LoVo (cell line): ENCODE measurements around the gene PPP1R14B.

Experiments used
- DNase-seq: peaks from one replicate; pipeline ENCODE4 v3.0.0-alpha.2; 2016; ENCODE audit warnings: low spot score

The PPP1R14B gene

DNA sequence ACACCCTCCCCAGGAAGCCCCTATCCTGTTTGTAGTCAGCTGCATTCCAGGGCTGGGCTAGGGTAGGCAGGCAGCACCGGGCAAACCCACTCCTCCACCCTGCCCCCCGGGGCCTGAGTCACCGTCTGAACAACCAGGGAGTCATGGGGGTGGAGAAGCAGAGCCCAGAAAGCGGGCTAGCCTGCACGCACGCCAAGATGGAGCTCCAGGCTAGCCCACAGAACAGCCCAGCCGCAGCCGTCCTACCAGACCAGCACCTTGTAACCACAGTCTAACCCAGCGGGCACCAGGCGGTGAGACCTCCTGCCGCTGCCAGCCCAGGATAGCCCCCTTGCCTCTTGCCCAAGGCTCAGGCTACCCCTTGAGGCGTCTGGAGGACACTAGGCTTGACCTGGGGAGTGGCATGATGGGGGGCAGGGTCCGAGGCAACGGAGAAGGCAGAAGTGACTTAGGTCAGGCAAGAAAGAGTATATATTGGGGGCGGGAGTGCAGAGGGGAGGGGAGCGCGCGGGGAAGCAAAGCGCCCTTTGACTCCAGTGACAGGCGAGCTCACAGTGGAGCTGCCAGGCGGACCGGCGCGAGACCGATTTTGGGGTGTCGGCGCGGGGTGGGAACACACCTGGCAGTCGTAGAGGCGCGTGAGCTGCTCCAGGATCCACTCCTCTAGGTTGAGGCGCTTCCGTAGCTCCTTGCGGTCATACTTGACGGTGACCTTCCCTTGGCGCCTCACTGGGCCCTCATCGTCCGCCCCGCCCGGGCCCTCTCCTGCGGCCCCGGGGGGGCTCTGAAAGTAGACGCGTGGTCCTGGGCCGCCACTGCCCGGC, 734 bp downstream of the PPP1R14B start:
- peak; percentile 89 for DNase-seq

DNA sequence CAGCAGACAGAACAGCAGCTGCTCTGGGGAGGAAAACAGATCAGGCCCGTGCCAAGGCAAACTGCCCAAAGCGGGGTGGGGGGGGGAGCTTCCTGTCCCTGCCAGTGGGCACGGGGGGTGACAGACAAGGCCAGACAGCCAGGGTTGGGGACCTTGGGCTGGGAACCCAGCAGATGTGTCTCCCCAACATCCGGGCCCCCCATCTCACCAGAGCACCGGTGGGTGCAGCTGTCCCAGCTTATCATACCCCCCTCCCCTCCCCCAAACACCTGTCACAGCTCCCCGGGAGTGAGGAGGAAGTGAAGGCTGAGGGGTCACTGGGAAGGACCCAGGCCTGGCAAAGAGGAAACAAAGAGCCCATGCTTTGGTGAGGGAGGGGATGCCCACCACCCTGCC, 1.3 kb downstream of the PPP1R14B start:
- no peak for DNase-seq

DNA sequence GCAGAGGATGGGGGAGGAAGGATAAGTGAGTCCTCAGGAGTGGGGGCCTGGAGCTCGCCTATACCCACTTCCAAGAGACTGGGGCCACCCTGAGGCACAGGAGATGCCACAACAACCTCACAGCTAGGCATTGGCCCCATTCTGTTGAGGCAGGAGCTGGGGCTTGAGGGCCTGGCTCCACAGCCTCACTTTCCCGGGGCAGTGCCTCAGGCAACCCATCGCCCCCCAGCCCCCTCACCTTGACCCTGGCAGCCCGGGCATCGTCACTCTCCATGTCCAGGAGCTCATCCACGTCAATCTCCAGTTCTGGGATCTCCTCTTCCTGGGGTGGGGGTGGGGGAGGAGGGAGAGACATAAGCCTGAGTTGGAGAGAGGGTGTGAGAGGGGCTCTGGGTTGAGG, 1.8 kb downstream of the PPP1R14B start:
- DNase-seq = no peak

DNA sequence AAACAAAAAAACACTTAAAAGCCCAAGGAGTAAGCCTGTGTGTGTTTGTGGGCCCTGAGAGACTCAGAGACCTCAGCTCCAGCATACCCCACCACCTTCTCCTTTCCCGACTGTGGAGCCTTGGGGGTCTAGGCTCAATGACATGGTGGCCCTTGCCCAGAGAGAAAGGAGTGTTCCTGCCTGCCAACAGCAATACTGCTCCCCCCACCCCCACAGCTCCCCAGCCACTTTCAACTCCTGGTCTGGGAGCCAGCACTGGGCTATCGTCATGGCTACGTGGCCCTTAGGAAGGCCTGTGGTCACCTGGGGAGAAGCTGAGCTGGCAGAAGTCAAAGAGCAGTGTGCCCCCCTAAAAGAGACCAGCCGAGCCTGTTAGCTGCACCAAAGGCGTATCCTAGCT, 2.6 kb downstream of the PPP1R14B start:
- DNase-seq = no peak

DNA sequence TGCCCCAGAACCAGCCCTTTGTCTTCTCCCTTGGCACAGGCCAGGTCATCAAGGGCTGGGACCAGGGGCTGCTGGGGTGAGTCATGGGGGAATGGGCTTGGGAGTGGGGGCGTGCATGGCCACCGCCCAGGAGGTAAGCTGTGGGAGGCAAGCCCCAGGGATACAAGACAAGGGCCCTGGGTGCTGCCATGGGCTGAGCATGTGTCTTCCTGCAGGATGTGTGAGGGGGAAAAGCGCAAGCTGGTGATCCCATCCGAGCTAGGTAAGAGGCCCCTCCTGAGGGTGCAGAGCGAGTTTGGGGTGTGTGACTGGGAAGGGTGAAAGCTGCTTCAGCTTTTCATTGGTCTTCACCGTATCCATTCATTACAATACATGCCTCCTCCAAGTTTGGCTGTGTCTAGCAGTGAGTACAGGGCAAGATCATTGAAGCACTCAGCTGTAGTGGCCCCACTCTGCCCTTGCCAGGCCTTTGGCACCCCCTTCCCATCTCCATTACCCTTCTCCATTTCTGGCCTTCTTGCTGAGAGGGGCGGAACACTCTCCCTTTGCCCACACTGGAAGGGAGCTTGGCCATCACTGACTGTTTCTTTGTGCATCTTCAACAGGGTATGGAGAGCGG, 3.4 kb downstream of the PPP1R14B start:
- DNase-seq = no peak

DNA sequence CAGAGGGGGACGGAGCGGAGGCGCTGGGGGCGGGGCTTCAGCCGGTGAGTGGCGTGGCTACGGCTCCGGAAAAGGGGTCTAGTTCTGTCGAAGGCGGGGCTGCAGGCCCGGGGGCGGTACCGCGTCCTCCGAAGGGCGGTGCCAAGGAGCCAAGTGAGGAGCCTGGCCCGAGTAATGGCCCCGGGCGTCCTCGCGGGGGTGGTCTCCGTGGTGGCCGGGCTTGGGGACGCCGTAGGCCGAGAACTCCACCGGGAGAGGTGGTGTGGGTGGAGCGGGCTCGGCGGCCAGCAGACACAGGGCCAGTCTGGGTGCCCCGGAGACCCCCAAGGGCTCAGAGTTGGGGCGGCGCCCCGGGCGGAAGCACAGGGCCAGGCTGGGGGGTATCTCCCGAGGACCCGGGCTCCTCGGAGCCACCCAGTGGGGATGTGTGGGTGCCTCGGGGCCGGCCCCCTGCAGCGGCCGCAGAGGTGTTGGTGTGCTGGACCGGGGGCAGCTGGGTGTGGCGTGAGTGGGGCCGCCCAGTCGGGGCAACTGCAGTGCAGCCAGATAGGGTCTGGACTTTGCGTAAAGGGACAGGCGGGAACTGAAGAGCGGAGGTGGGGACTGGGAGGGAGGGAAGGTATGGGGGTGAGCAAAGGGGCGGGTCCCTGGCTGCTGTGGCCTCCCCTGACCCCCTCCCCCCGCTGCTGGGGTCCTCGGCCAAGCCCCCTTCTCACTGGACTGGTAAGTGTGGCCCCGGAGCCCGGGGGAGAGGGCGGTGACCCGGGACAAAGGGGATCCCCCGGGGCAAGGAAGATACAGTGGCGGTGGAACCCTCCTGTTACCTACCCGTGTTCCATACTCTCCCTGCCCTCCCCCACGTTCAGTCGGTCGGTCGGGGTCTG, 5.0 kb downstream of the PPP1R14B start:
- DNase-seq = peak; percentile 32

DNA sequence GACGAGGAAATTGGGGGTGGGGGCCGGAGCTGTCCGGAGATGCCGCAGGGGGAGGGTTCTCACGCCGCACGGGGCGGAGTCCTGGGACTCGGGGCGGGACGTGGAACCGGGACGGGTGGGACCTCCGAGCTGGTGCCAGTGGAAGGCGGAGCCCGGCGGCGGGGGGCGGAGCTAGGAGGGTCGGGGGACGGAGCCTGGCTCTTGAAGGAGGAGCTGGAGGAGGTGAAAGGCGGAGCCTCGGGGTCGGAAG, 5.6 kb downstream of the PPP1R14B start:
- peak; percentile 99 for DNase-seq

DNA sequence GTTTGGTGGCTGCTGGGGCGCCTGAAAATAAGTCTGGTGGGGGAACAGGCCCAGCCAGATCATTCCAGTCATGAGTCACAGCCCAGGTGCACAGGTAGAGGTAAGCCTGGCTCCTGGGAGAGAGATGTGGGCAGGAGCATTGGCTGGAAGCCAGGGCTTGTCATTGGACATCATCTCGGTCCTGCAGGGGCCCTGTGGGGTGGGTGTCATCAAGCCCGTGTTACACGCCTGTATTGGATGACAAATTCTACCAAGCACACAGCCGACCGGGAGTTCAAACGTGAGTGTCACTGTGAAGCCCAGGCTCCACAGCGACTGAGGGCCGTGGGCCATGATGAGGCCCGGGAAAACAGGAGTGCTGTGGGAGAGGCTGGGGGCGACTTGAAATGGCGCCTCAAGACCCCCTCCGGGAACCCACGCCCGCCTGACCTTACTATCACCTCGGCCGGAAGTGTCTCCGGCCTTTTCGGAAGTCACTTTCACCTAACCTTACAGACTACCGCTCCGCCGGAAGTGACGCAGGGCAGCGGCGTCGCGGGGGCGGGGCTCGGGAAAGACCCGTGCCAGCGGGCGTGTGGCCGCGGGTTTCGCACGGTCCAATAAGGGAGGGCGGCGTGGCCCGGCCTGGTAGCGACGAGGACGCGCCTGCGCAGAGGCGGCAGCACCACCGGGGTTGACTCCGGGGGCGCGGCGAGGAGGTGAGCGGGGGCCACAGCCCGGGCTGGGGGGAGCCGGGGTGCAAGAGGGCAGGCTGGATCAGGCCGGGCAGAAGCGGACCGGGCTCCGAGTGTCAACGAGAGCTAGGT, 6.1 kb downstream of the PPP1R14B start, which contains the start of gene FKBP2:
Gene FKBP2, plus strand, starts transcription at position 661 of the 806 bp plus-strand sequence. CDS start 1,293 bp downstream, outside the sequence.
- DNase-seq = peak; percentile 96

DNA sequence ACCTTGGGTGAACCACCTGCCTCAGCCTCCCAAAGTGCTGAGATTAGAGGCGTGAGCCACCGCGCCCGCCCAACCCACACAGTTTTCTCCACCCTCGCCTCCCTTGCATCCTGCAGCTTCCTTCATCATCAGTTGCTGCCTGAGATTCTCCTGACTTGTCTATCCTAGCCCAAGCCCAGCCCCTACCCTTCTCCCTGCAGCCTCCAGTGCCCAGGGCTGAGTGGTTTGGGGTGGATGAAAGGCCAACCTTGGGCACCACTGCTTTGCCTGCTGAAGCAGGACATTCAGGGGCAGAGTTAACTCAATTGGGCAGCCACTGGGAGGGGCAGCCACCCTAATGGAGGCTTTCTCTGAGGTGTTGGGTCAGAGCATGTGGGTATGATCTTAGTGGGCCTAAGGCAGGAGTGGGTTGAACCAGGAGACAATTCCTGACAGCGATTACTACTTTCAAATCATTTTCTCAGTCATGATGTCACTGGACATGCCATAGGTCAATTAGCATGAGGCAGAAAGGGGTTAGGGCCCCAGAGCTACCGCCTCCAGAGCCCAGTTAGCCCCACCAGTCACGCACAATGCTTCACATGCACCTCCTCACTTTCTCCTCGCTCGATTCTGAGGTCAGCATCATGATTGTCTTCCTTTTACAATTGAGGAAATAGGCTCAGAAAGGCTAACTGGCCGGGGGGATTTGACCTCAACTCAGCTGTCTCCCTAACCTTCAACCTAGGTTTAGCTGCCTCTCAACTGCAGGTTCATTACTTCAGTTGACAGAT, 6.9 kb downstream of the PPP1R14B start:
- no peak for DNase-seq

DNA sequence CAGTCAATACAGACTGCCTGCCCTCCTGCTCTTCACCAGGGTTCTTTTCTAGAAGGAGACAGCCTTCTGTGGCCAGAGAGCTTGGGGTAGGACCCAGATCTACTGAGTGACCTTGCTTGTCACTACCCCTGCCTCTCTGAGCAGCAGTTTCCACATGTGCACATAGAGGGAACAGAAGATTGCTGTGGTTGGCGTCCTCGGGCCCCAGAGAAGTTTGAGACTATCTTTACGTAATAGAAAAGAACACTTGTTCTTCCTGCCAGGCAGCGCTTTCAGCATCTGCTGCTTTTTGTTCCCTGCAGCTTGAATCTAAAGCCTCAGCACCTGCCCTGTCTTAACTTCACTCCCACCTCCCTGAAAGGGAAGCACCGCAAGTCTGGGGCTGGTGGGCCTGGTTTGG, 7.7 kb downstream of the PPP1R14B start:
- no peak for DNase-seq

DNA sequence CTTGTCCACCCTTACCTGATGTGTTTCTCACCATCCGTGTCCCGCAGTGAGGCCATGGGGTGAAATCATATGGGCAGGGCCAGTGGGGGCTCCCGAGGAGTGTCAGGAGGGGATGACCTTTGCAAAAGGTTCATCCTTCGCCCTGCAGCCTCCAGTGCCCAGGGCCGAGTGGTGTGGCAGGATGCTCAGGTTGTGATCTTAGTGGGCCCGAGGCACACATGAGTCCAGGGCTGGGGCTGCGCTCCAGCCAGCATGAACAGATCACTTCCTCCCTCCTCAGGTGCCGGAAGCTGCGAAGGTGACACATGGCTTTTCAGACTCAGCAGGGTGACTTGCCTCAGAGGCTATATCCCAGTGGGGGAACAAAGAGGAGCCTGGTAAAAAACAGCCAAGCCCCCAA, 8.7 kb downstream of the PPP1R14B start:
- DNase-seq = no peak

DNA sequence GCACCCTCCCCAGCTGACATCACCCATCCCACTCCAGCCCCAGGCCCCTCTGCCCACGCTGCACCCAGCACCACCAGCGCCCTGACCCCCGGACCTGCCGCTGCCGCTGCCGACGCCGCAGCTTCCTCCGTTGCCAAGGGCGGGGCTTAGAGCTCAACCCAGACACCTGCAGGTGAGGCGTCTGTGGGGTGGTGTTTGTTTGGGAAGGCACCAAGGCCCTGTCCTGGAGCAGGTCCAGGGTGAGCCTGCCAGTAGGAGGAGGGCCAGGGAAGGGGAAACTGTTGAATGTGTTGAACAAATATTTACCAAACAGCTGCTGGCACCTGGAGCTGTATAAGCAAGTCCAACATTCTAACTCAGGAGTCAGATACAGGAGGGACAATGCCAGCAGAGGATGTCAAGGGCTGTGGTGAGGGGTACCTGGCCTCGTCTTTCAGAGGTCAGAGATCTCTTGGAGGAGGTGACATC, 9.2 kb downstream of the PPP1R14B start:
- DNase-seq = no peak

DNA sequence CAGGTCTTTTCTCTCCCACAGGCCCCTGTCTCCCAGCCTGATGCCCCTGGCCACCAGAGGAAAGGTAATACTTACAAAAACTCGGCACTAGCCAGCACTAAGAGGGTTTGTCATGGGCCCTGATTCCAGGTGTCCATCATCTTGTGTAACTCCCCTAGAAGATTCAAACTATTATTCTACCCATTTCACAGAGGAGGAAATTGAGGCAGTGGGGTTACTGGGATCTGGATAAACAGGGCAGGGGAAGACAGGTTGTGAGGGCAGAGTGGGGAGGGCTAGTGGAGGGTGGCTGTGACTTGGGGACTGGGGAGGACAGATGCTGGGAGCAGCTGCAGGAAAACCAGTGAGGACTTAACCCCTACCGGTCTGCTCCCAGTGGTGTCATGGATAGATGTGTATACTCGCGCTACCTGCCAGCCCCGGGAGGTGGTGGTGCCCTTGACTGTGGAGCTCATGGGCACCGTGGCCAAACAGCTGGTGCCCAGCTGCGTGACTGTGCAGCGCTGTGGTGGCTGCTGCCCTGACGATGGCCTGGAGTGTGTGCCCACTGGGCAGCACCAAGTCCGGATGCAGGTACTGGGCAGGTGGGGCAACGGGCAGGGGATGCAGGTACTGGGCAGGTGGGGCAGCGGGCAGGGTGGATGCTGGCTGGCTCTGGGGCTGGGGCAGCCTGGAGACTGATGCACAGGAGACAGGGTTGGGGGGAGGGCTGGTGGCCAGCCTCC, 11.1 kb downstream of the PPP1R14B start:
- no peak for DNase-seq

DNA sequence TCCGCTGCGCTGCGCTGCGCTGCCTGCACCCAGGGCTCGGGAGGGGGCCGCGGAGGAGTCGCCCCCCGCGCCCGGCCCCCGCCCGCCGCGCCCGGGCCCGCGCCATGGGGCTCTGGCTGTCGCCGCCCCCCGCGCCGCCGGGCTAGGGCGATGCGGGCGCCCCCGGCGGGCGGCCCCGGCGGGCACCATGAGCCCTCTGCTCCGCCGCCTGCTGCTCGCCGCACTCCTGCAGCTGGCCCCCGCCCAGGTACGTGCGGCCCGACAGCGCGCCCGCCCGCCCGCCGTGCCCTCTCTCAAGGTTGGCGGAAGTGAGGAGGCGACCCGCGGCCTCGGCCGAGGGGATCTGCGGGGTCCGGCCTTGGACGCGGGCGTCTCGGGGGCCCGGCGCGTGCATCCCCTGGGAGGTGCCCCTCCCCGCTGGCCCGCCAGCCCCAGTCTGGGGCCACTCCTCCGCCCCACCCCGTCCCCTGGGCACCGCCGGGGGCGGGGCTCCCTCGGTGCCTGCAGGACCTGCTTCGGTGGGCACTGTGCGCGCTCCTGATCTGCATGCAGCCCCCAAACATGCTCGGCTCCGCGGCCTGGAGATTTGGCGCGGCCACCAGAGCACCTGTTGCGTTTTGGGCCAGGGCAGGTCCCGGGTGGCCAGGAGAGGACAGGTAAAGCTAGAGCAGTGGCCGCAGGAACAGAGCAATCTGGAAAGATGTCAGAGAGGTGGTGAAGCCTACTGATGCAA, 11.9 kb downstream of the PPP1R14B start:
- peak; percentile 34 for DNase-seq

DNA sequence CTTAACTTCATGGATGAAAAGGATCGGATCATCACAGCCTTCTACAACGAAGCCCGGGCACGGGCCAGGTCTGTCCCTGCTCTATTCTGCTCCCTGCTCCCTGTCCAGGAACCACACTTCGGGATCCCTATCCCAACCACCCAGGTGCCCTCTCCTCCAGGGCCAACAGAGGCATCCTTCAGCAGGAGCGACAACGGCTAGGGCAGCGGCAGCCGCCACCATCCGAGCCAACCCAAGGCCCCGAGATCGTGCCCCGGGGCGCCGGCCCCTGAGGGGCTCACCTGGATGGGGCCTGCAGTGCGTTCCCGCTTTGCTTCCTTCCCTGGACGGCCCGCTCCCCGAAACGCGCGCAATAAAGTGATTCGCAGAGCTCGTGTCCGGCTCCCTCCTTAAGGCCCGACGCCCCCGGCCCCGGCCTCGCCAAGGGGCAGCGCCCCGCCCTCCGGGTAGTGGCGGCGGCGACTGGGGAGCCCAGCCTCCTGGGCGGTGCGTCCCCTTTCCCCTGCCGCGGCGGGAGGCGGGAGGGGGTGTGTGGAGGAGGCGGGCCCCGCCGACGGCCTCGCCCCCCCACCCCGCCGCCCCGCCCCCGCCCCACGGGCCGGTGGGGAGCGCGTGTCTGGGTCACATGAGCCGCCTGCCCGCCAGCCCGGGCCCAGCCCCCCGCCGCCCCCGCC, 12.7 kb downstream of the PPP1R14B start, which contains the start of gene VEGFB:
Gene VEGFB, plus strand, starts transcription at position 672 of the 674 bp plus-strand sequence. CDS start 250 bp downstream, outside the sequence.
- DNase-seq = peak; percentile 58

DNA sequence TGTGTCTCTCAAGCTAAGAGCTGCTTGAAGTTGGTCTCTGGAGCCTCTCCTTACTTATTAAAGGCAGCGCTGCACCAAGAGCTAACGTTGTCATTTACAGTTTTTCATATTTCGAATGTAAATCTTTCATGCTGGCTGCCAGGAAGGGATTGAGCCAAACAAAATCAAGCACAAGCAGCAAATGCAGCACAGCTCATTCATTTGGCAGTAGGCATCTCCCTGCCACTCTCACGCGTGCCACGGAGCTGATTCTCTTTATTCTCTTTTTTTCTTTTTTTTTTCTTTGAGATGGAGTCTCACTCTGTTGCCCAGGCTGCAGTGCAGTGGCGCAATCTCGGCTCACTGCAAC, 13.8 kb downstream of the PPP1R14B start:
- DNase-seq = no peak

DNA sequence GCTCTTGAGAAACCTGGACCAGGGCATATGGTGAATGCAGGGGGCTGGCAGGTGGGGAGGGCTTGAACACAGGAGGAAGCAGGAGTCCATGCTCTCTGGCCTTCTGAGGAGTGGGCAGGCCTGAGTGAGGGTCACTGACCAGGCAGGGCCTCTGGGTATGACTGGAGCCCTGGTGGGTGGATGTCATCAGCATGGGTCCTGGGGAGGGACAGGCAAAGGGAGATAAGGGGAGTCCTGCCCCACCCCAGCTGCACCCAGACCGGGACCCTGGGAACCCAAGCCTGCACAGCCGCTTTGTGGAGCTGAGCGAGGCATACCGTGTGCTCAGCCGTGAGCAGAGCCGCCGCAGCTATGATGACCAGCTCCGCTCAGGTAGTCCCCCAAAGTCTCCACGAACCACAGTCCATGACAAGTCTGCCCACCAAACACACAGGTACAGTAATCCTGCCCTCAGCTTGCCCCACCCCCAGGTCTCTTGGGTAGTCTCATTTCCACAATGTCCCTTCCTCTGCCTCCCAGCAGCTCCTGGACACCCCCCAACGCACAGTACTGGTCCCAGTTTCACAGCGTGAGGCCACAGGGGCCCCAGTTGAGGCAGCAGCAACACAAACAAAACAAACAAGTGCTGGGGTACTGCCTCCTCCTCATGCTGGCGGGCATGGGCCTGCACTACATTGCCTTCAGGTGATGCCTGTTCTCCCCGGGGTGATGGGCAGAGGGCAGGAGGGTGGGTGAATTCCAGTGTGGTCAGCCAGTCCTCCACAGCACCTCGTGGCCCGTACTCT, 14.4 kb downstream of the PPP1R14B start:
- no peak for DNase-seq

DNA sequence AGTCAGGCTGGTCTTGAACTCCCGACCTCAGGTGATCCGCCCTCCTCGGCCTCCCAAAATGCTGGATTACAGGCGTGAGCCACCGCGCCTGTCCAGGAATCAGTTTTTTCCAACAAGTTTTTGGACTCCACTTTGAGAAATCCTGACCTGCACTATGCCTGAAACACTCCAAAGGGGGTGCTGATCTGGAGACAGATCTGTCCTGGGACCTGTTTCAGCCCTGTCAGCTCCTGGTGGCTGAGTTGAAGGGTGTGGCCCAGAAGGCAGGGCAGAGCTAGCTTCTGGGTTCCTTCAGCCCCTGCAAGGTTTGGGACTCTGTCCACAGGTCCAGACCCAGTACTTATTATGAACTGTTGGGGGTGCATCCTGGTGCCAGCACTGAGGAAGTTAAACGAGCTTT, 15.2 kb downstream of the PPP1R14B start:
- DNase-seq = no peak
